ENCODE data around the gene SLN.
A peak's percentile ranks its signal among the peaks of the same experiment; 100 is the strongest.

GRCh38 chr11:107683807-107684206 is 28.0 kb downstream of the SLN start:
- TF ChIP-seq CTCF (IDR thresholded peaks at IDR 0.05) = peak; percentile 54
- TF ChIP-seq ZFX (IDR thresholded peaks at IDR 0.05; ENCODE audit: borderline replicate concordance) = no peak
